Skeletal muscle satellite cell (primary cell): Measurements from ENCODE around the gene CHCHD1. TPM values are rescaled to one million over a fixed set of nuclear protein-coding genes. Genes with fewer than 3 reads are reported as not detected.
A peak's percentile ranks its signal among the peaks of the same experiment; 100 is the strongest.
"Not testable (repeated sequence)": the region's sequence is repeated elsewhere in the genome, so short reads cannot be mapped to it uniquely, and the experiment has no call there.

Experiments
- H3K27me3 ChIP-seq: 2 replicates; pipeline ENCODE4 v1.7.0; 2013; ENCODE audit warnings: low read length; ENCODE audit not compliant: control insufficient read depth, insufficient read depth
- H3K36me3 ChIP-seq: 2 replicates; pipeline ENCODE4 v1.7.0; 2013; ENCODE audit warnings: mild to moderate bottlenecking, control low read depth, low read length; ENCODE audit not compliant: insufficient read depth
- H3K4me1 ChIP-seq: 2 replicates; pipeline ENCODE4 v1.7.0; 2013; ENCODE audit warnings: low read length; ENCODE audit not compliant: control insufficient read depth, insufficient read depth
- H3K4me2 ChIP-seq: 2 replicates; pipeline ENCODE4 v1.7.0; 2013; ENCODE audit warnings: mild to moderate bottlenecking, low read length
- H3K4me3 ChIP-seq: 2 replicates; pipeline ENCODE4 v1.7.0; 2013; ENCODE audit warnings: low read length
- H3K9ac ChIP-seq: 2 replicates; pipeline ENCODE4 v1.7.0; 2013; ENCODE audit warnings: mild to moderate bottlenecking, low read depth, low read length, moderate library complexity
- H3K9me3 ChIP-seq: replicated peaks from 2 replicates; pipeline ENCODE4 v1.7.0; 2013; ENCODE audit warnings: mild to moderate bottlenecking, control low read depth, low read length
- total RNA-seq: library from RNA; depleted of rRNA; stranded (reverse); fragments of >200 nt; gene quantifications from 2 replicates; pipeline ENCODE4 v1.2.3, GENCODE V29; 2012; rRNA removed

Gene CHCHD1
- 14.2 and 17.0 TPM in 2 replicates for total RNA-seq

DNA sequence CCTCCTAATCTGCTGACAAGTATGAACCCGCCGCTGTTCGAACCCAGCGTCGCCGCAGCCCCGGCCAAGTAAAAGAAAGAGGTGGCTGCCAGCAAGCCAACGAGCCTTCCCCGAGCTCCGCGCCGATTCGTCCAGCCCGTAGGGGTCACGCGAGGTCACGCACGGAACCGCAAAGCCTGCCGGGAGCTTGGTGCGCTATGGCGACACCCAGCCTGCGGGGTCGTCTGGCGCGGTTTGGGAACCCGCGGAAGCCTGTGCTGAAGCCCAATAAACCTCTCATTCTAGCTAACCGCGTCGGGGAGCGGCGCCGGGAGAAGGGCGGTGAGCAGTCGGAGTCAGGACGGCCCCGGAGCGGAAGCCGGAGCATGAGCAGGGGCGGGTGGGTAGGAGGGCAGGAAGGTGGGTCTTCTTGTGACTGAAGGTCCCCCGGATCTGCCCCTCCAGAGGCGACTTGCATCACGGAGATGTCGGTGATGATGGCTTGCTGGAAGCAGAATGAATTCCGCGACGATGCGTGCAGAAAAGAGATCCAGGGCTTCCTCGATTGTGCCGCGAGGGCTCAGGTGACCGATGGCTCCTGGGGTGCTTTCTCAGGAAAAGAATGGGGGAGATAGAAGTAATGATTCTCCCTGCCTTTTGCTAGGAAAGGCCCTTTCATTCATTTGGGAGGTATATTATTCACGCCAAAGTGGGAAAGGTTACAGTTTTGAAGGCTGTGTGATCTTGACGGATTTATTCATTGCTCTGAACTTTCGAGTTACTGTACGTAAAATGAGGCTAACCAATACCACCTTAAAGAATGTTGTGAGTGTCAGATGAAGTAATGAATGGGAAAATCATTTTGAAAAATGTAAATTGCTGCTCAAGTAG, at the start of gene CHCHD1:
Gene CHCHD1 (plus strand): TSS at position 170 of the 870 bp plus-strand sequence. CDS start 28 bp downstream, at position 198.
- H3K4me2 ChIP-seq = peak within 1 kb of the TSS; percentile 88
- H3K9ac ChIP-seq = peak within 1 kb of the TSS; percentile 92
- H3K9me3 ChIP-seq = no peaks in the 10 kb centered on the region
- peak within 1 kb of the TSS; percentile 85 for H3K4me3 ChIP-seq
- peaks cover 9% of the 10 kb centered on the region for H3K36me3 ChIP-seq
- peaks cover 24% of the 10 kb centered on the region for H3K4me1 ChIP-seq
- no peaks in the 10 kb centered on the region for H3K27me3 ChIP-seq

DNA sequence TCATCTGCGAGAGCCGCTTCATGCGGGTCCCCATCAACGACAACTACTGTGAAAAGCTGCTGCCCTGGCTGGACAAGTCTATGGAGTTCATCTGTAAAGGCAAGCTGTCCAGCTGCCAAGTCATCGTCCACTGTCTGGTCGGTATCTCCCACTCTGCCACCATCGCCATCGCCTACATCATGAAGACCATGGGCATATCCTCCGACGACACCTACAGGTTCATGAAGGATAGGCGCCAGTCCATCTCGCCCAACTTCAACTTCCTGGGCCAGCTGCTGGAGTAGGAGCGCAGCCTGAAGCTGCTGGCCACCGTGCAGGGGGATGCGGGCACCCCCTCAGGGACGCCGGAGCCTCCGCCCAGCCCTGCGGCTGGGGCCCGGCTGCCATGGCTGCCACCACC, 49.4 kb upstream of the CHCHD1 start:
- Histone ChIP-seq H3K9ac (no peak overlapping the region), H3K4me2 (no peak overlapping the region), H3K4me3 (no peak overlapping the region), H3K27me3 (no peaks in the 10 kb centered on the region), H3K36me3 (peaks cover 25% of the 10 kb centered on the region), H3K4me1 (peaks cover 8% of the 10 kb centered on the region), H3K9me3 (no peaks in the 10 kb centered on the region)

- H3K36me3 ChIP-seq = peaks cover 24% of the 10 kb centered on the region
- H3K4me3 ChIP-seq = no peak overlapping the region
- peaks cover 8% of the 10 kb centered on the region for H3K4me1 ChIP-seq
- H3K9ac ChIP-seq = no peak overlapping the region
- no peaks in the 10 kb centered on the region for H3K9me3 ChIP-seq
- no peak overlapping the region for H3K4me2 ChIP-seq
- no peaks in the 10 kb centered on the region for H3K27me3 ChIP-seq
These were observed 48.8 kb upstream of the CHCHD1 start for GRCh38 chr10:73732931-73733623.

DNA sequence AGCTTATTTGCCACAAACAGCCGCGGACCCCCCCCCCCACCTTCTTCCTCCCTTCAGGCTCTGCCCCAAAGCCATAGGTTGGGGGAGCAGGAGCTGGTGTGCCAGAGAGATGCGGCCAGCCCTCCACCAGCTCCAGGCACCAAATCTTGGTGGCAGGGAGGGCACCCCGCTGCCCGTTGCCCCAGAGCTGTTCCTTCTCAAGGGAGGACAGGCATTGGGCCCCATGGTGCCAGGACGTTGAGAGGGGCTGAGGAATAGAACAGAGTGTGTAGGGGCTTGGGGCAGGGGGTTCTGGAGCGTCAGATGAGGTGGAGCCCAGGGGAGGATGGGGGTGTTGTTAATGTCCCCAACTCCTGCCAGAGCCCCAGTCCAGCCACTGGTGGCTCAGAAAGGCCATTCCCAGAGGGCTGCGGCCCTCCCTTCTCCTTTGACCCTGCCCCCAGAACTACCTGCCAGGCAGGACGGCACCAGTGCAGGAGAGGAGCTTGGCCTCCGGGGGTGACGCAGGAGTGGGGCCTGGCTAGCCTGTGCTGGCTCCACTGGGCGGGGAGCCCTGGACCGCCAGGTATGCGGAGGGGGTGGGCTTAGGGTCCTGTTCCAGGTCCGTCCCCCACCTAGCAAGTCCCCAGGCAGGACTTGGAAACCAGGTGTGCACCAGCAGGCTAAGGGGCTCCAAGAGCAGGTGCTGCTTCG, 47.7 kb upstream of the CHCHD1 start:
- Histone ChIP-seq H3K9me3 (no peaks in the 10 kb centered on the region), H3K9ac (no peak overlapping the region), H3K27me3 (no peaks in the 10 kb centered on the region)

DNA sequence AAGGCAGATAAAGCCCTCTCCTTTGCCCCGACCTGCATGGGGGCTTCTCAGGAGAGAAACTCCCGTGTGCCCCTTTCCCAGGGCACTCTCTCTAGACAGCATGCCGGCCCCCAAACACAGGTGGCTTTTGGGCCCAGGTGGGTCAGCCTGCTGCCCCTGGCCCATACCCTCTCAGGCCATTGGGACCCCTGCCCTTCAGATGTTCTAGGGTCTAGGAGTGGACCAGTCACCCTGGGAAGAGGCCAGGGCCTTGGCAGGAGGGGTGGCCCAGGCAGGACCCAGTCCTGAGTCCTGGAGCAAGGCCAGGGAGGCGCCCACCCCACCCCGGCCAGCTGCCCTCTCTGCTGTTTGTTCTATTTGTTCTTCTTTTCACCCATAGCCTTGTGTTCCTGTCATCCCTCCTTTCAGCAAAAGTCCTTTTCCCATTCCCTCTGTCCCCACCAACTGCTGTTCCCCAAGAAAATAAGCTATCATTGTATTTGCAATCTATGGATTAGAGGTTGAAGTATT, 47.0 kb upstream of the CHCHD1 start:
- Histone ChIP-seq H3K9me3 (no peaks in the 10 kb centered on the region), H3K36me3 (peaks cover 21% of the 10 kb centered on the region), H3K27me3 (no peaks in the 10 kb centered on the region), H3K4me1 (peaks cover 8% of the 10 kb centered on the region), H3K4me2 (no peak overlapping the region), H3K9ac (no peak overlapping the region), H3K4me3 (no peak overlapping the region)

More for the DNA sequence above, 47.7 kb upstream of the CHCHD1 start:
- no peak overlapping the region for H3K4me3 ChIP-seq
- peaks cover 8% of the 10 kb centered on the region for H3K4me1 ChIP-seq
- peaks cover 21% of the 10 kb centered on the region for H3K36me3 ChIP-seq
- no peak overlapping the region for H3K4me2 ChIP-seq

DNA sequence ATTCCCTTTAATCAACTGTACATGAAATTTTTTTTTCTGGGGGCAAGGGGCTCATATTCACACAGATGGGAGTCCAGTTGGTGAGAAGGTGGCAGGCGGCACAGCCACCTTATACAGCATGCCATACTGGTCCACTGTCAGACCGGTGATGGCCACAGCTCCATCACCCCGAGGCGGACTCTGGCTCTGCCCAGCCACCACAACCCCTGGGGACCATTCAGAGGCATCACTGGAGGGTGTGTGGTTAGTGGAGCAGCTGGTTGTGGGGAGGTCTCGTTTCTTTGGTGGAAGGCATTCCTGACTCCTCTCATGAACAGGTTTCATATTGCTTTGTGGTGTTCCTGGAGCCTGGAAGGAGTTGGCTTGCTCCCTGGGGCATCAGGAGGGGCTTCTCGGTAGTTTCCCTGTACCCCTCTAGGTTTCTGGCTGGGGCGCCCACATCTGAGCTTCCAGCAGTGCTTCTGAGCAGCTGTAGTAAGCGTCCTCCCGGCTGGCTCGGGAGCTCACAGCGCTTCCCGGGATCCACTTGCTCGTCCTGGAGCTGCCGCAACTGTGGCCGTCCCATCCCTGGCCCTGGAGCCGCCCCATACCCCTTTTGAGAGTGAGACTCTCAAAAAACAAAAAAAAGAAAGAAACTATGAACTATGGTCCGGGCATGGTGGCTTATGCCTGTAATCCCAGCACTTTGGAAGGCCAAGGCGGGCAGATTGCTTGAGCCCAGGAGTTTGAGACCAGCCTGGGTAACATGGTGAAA, 41.2 kb upstream of the CHCHD1 start:
- H3K9ac ChIP-seq, H3K4me2 ChIP-seq: not testable (repeated sequence)

DNA sequence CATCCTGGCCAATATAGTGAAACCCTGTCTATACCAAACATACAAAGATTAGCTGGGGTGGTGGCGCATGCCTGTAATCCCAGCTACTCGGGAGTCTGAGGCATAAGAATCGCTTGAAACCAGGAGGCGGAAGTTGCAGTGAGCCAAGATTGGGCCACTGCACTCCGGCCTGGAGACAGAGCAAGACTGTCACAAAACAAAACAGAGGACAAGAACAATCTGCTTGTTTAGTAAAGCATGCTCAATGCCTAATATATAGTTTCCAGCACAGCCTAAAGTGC, 39.5 kb upstream of the CHCHD1 start:
- H3K9me3 ChIP-seq = no peaks in the 10 kb centered on the region
- peaks cover 28% of the 10 kb centered on the region for H3K4me1 ChIP-seq
- H3K27me3 ChIP-seq = no peaks in the 10 kb centered on the region
- H3K36me3 ChIP-seq = peaks cover 21% of the 10 kb centered on the region
- no peak overlapping the region for H3K9ac ChIP-seq
- no peak overlapping the region for H3K4me2 ChIP-seq
- no peak overlapping the region for H3K4me3 ChIP-seq

More for the DNA sequence above, 41.2 kb upstream of the CHCHD1 start:
- H3K27me3 ChIP-seq, H3K4me3 ChIP-seq, H3K9me3 ChIP-seq: not testable (repeated sequence)
- Histone ChIP-seq H3K4me1 (peaks cover 23% of the 10 kb centered on the region), H3K36me3 (peaks cover 12% of the 10 kb centered on the region)

DNA sequence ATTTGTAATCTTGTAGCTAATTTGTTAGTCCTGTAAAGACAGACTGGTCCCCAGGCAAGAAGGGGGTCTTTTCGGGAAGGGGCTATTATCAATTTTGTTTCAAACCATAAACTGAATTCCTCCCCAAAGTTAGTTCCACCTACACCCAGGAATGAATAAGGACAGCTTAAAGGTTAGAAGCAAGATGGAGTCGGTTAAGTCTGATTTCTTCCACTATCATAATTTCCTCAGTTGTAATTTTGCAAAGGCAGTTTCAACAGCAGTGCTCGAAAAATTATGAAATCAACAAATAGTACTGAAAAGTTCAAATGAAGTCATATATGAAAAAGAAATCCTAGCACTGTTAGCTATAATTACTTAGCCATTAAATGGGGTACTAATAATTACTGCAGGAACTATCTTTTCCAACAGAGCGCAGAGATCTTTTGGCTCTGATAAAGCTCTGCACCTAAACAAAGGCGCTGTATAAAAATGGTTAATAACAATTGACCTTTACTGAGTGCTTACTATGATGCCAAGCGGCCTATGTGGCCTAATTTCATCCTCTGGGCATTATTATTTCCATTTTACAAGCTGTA, 38.4 kb upstream of the CHCHD1 start:
- peak overlapping the region; percentile 88 for H3K9ac ChIP-seq
- H3K27me3 ChIP-seq = no peaks in the 10 kb centered on the region
- H3K4me3 ChIP-seq = peak overlapping the region; percentile 88
- H3K4me1 ChIP-seq = peaks cover 28% of the 10 kb centered on the region
- H3K9me3 ChIP-seq = no peaks in the 10 kb centered on the region
- peak overlapping the region; percentile 94 for H3K4me2 ChIP-seq
- H3K36me3 ChIP-seq = peaks cover 21% of the 10 kb centered on the region

- Histone ChIP-seq H3K27me3 (no peaks in the 10 kb centered on the region), H3K4me3 (peak within 1 kb of the TSS; percentile 88), H3K4me2 (peak within 1 kb of the TSS; percentile 94), H3K9me3 (no peaks in the 10 kb centered on the region), H3K9ac (peak within 1 kb of the TSS; percentile 88), H3K4me1 (peaks cover 28% of the 10 kb centered on the region), H3K36me3 (peaks cover 25% of the 10 kb centered on the region)
These were observed 37.8 kb upstream of the CHCHD1 start, which contains the start of gene SEC24C for GRCh38 chr10:73743905-73744663. Gene SEC24C, plus strand, starts transcription at chr10:73744372. Its CDS starts 2,461 bp downstream, at chr10:73746833.

DNA sequence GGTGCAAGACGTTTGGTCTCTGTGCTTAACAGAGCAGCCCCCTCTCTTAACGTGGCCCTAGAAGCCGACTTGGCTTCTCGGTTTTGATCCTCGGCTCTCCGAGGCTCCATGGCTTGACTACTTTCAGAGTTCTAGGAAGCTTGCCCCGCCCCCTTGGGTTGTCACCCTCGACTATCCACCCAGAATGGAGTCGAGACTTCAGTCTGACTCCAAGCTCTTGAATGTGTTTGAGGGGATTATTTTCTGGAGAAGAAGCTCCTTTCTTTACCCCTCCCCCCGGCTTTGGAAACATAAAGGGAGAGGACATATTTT, 37.2 kb upstream of the CHCHD1 start:
- H3K9me3 ChIP-seq = no peaks in the 10 kb centered on the region
- H3K4me1 ChIP-seq = peaks cover 28% of the 10 kb centered on the region
- peak overlapping the region; percentile 94 for H3K4me2 ChIP-seq
- peak overlapping the region; percentile 88 for H3K9ac ChIP-seq
- H3K36me3 ChIP-seq = peaks cover 29% of the 10 kb centered on the region
- H3K4me3 ChIP-seq = peak overlapping the region; percentile 88
- no peaks in the 10 kb centered on the region for H3K27me3 ChIP-seq
